ENCODE data around the gene MPV17L2.

- no peak for TF ChIP-seq CTCF (conservative IDR thresholded peaks at IDR 0.05; ENCODE audit: low read depth in 2 of 2)
- TF ChIP-seq EZH2phosphoT487 (IDR thresholded peaks at IDR 0.05; ENCODE audit: unreplicated experiment): no peak
- no peak for TF ChIP-seq REST (IDR thresholded peaks at IDR 0.05; ENCODE audit: unreplicated experiment)
- TF ChIP-seq EZH2 (IDR thresholded peaks at IDR 0.05; ENCODE audit: low read depth, unreplicated experiment): no peak
- no peak for TF ChIP-seq JUNB (IDR thresholded peaks at IDR 0.05; ENCODE audit: unreplicated experiment)
These were observed 41.2 kb downstream of the MPV17L2 start for GRCh38 chr19:18234194-18234593.

Data from GM23338 (cell line).